B cell (primary cell): ENCODE measurements around the gene NOXO1. TPM values are rescaled to one million over a fixed set of nuclear protein-coding genes. Genes with fewer than 3 reads are reported as not detected.

Experiments used
- ATAC-seq: fragments of 200-7000 bp; cut with Tn5 transposase; one replicate; pipeline ENCODE4 v1.10.0; 2021; ENCODE audit warnings: low read depth, mild to moderate bottlenecking, moderate number of reproducible peaks, moderate library complexity
- CTCF ChIA-PET: fragments of 350-600 bp; sonication (Branson Sonifier 250); formaldehyde crosslinking; loops from one replicate; lab custom pipeline; 2021; ENCODE audit warnings: antibody characterized with exemption, inconsistent platforms; lab: Charles Lee
- POLR2A ChIA-PET: fragments of 350-600 bp; sonication (Branson Sonifier 250); formaldehyde crosslinking; loops from one replicate; lab custom pipeline; 2021; ENCODE audit warnings: antibody characterized with exemption; lab: Charles Lee
- DNase-seq: peaks from one replicate; pipeline ENCODE4 v3.0.0; 2013
- H2AFZ ChIP-seq: 2 replicates; pipeline ENCODE4 v1.6.1; 2012; ENCODE audit warnings: mild to moderate bottlenecking, low read depth, low read length; ENCODE audit not compliant: insufficient read depth, poor library complexity, severe bottlenecking
- H3K27ac ChIP-seq, 2 donors: 1 replicate in 1 of 2; 2 replicates in 1 of 2; pipeline ENCODE4 v1.5.1; 2012 to 2013; ENCODE audit warnings: low read length in 2 of 2, mild to moderate bottlenecking in 2 of 2, moderate library complexity in 1 of 2
- H3K27me3 ChIP-seq, 4 experiments: fragments of 200-600 bp in 1 of 4; sonication (generic) in 1 of 4; replicated peaks in 1 of 4; 1 replicate in 2 of 4; 2 replicates in 2 of 4; pipeline versions ENCODE4 v1.6.1 to v1.7.0; 2013 to 2016; ENCODE audit warnings: low read length in 3 of 4, mild to moderate bottlenecking in 2 of 4, mixed read lengths in 1 of 4, moderate library complexity in 1 of 4; ENCODE audit not compliant: insufficient read depth in 4 of 4, control insufficient read depth in 3 of 4; ENCODE audit errors: control extremely low read depth in 1 of 4
- H3K36me3 ChIP-seq, 2 experiments: replicated peaks in 1 of 2; 1 replicate in 1 of 2; 2 replicates in 1 of 2; pipeline versions ENCODE4 v1.6.1 to v1.7.1; 2013; ENCODE audit warnings: low read length in 1 of 2; ENCODE audit not compliant: insufficient read depth in 2 of 2, control insufficient read depth in 1 of 2; ENCODE audit errors: control extremely low read depth in 1 of 2, extremely low read depth in 1 of 2
- H3K4me1 ChIP-seq, 2 donors: fragments of 200-600 bp in 1 of 2; sonication (generic) in 1 of 2; 1 replicate in 1 of 2; 2 replicates in 1 of 2; pipeline versions ENCODE4 v1.5.1 to v1.6.1; 2013 to 2017; ENCODE audit warnings: low read length in 2 of 2; ENCODE audit not compliant: control insufficient read depth in 2 of 2, insufficient read depth in 2 of 2
- H3K4me2 ChIP-seq: replicated peaks from 2 replicates; pipeline ENCODE3; 2012; ENCODE audit warnings: mild to moderate bottlenecking, low read depth, low read length; ENCODE audit not compliant: poor library complexity, severe bottlenecking
- H3K4me3 ChIP-seq, 5 experiments: fragments of 200-600 bp in 1 of 5; sonication (generic) in 1 of 5; 1 replicate in 3 of 5; 2 replicates in 2 of 5; pipeline versions ENCODE4 v1.5.1 to v1.7.0; 2011 to 2016; ENCODE audit warnings: low read length in 4 of 5, mild to moderate bottlenecking in 4 of 5, low read depth in 2 of 5, control low read depth in 1 of 5, moderate library complexity in 1 of 5; ENCODE audit not compliant: insufficient read depth in 1 of 5; ENCODE audit errors: control extremely low read depth in 1 of 5, extremely low read depth in 1 of 5
- H3K79me2 ChIP-seq: fragments of 200-600 bp; sonication (generic); one replicate; pipeline ENCODE4 v1.6.0; 2016; ENCODE audit warnings: low read length; ENCODE audit not compliant: control insufficient read depth, insufficient read depth
- H3K9ac ChIP-seq: fragments of 200-600 bp; sonication (generic); 2 replicates; pipeline ENCODE4 v1.6.1; 2017; ENCODE audit warnings: mild to moderate bottlenecking, low read length, moderate library complexity
- H3K9me3 ChIP-seq, 3 donors: one replicate each; pipeline versions ENCODE4 v1.6.1 to v1.7.1; 2013; ENCODE audit warnings: low read length in 2 of 3; ENCODE audit not compliant: control insufficient read depth in 2 of 3, insufficient read depth in 1 of 3; ENCODE audit errors: control extremely low read depth in 1 of 3
- H4K20me1 ChIP-seq: 2 replicates; pipeline ENCODE4 v1.6.0; 2012; ENCODE audit warnings: mild to moderate bottlenecking, low read length; ENCODE audit not compliant: insufficient read depth, control insufficient read depth, poor library complexity, severe bottlenecking
- H3K27ac Mint-ChIP-seq: one replicate; pipeline ENCODE4 v1.8.0; 2021; ENCODE audit warnings: mixed read lengths
- H3K27me3 Mint-ChIP-seq: one replicate; pipeline ENCODE4 v1.8.0; 2021; ENCODE audit warnings: mixed read lengths
- H3K4me1 Mint-ChIP-seq: one replicate; pipeline ENCODE4 v1.8.0; 2021; ENCODE audit warnings: mixed read lengths
- H3K4me3 Mint-ChIP-seq: one replicate; pipeline ENCODE4 v1.8.0; 2021; ENCODE audit warnings: mixed read lengths
- H3K9me3 Mint-ChIP-seq: one replicate; pipeline ENCODE4 v1.8.0; 2022; ENCODE audit warnings: mixed read lengths; ENCODE audit not compliant: insufficient read depth
- CTCF ChIP-seq: fragments of 200-600 bp; IDR thresholded peaks from one replicate; pipeline ENCODE4 v1.8.0; 2022; ENCODE audit warnings: antibody characterized with exemption, mild to moderate bottlenecking
- EZH2 ChIP-seq: IDR thresholded peaks from 2 replicates; pipeline ENCODE4 v1.6.1; 2012; ENCODE audit warnings: borderline replicate concordance, low read depth, mild to moderate bottlenecking, moderate library complexity, low read length; ENCODE audit not compliant: insufficient read depth, poor library complexity, severe bottlenecking
- WGBS: methylation state at CpG from one replicate; pipeline ENCODE4 v1.1.5; 2013; ENCODE audit warnings: missing lambda C conversion rate; ENCODE audit not compliant: insufficient coverage; 5-methylcytosine and 5-hydroxymethylcytosine counted together
- intact Hi-C: fragments of 100-400 bp; cut with micrococcal nuclease; formaldehyde crosslinking; loops from one replicate; pipeline ENCODE4 v1.10.0; 2022
- polyA plus RNA-seq: library from polyadenylated mRNA; depleted of rRNA; stranded (reverse); fragments of >200 nt; gene quantifications from 2 replicates; pipeline ENCODE4 v1.2.3, GENCODE V29; 2012
- total RNA-seq, 2 donors: library from RNA; stranded (reverse); fragments of 120-200 nt in 1 of 2; gene quantifications; 1 replicate in 1 of 2; 2 replicates in 1 of 2; pipeline versions ENCODE4 v1.2.3 to v1.2.4, GENCODE V29; 2013 to 2022

The NOXO1 gene
- total and polyA plus RNA-seq, 2 donors (not counting 1 experiment from before 2014, with no cell fraction given) = 0.30 to 0.74 TPM

- peak overlapping the region; percentile 37 for H3K27ac Mint-ChIP-seq
- H3K4me1 Mint-ChIP-seq = peaks cover 21% of the 10 kb centered on the region
- H3K27ac ChIP-seq = peak overlapping the region in 1 of 2 donors; percentile 45
- TF ChIP-seq CTCF (no peak), EZH2 (no peak)
- no peaks in the 10 kb centered on the region for H3K27me3 ChIP-seq
- ChIA-PET CTCF (interaction anchor here (1.7 kb wide), 1 partner anchor 14 kb away, joined by 5 read pairs; no protein-coding TSS in a partner anchor), POLR2A (interaction anchor here (0.8 to 0.9 kb wide), 2 partner anchors 10 to 49 kb away, joined by 3 read pairs; no protein-coding TSS in a partner anchor)
- H3K4me3 ChIP-seq = peak overlapping the region; percentile 42 to 83 (median 73)
- H3K4me1 ChIP-seq = peaks cover 14 to 19% of the 10 kb centered on the region in 2 donors
- H4K20me1 ChIP-seq = no peaks in the 10 kb centered on the region
- H3K4me2 ChIP-seq = peak overlapping the region; percentile 81
- H3K36me3 ChIP-seq = peaks cover 0 to 12% of the 10 kb centered on the region in 2 experiments
- intact Hi-C loops = loop anchor here (1.0 to 10.0 kb wide), 2 partner anchors 13 to 53 kb away; no protein-coding TSS in a partner anchor
- 19% methylated on average over 12 of the region's 17 CpGs for WGBS
- no peaks in the 10 kb centered on the region for H3K9me3 ChIP-seq
- ATAC-seq (no peak), DNase-seq (peak; percentile 46)
- H3K9ac ChIP-seq = peak overlapping the region; percentile 82
- no peaks in the 10 kb centered on the region for H3K9me3 Mint-ChIP-seq
- no peaks in the 10 kb centered on the region for H3K79me2 ChIP-seq
- H3K27me3 Mint-ChIP-seq = no peaks in the 10 kb centered on the region
- H3K4me3 Mint-ChIP-seq = peak overlapping the region; percentile 90
- H2AFZ ChIP-seq = peak overlapping the region; percentile 91
These were observed 39.0 kb downstream of the NOXO1 start for GRCh38 chr16:1942047-1942809.
